Measurements from ENCODE around the gene CAMK2B.

CAMK2B gene

GRCh38 chr7:44268671-44269070 lies 56.7 kb downstream of the CAMK2B start:
- Mint-ChIP-seq H3K27me3 (no peaks in the 10 kb centered on the region), H3K4me3 (no peak overlapping the region), H3K36me3 (no peaks in the 10 kb centered on the region), H3K27ac (no peak overlapping the region), H3K9me3 (ENCODE audit: low read depth) (no peaks in the 10 kb centered on the region), H3K4me1 (ENCODE audit: low read depth) (no peaks in the 10 kb centered on the region)

- Mint-ChIP-seq H3K4me1 (ENCODE audit: low read depth) (no peaks in the 10 kb centered on the region), H3K36me3 (no peaks in the 10 kb centered on the region), H3K9me3 (ENCODE audit: low read depth) (no peaks in the 10 kb centered on the region), H3K27ac (no peak overlapping the region), H3K4me3 (no peak overlapping the region), H3K27me3 (no peaks in the 10 kb centered on the region)
These were observed 57.5 kb downstream of the CAMK2B start for GRCh38 chr7:44267719-44268421.

DNA sequence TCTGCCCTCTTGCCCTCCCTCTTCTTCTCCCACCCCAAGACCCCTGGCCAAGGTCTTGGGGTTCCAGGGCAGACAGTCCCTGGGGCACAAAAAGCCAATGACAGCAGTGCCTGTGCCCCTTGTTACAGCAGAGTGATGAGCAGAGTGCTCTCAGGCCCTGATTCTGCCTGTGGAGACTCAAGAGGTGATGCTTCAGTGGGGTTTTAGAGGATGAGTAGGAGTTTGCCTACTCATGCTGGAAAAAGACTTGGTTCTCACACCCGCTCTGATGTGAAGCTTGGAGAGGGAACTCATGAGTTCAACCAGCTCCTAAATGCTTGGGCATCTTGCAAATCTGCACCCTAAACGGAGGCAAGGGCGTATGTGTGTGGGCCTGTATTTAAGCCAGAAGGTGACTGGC lies 58.2 kb downstream of the CAMK2B start:
- Mint-ChIP-seq H3K4me3 (no peak overlapping the region), H3K27ac (no peak overlapping the region), H3K4me1 (ENCODE audit: low read depth) (no peaks in the 10 kb centered on the region), H3K36me3 (no peaks in the 10 kb centered on the region), H3K9me3 (ENCODE audit: low read depth) (no peaks in the 10 kb centered on the region), H3K27me3 (no peaks in the 10 kb centered on the region)

DNA sequence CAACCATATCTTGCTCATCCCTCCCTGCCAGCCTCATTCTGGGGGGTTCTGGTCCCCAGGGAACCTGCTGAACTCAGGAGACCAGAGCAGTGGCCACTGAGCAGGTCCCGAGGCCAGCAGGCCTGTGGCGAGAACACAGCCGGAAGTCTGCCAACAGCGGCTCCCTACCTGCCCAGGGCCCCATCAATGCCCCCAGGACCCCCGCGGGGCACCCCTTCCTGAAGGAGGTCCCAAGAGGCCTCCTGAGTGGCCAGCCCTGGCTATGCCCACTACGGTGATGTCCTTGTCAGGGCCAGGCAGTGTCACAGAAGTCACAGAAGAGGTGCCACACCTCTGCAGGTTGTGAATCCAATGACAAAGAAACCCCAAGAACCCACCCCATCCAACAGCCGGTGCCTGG lies 58.9 kb downstream of the CAMK2B start:
- Mint-ChIP-seq H3K9me3 (ENCODE audit: low read depth) (no peaks in the 10 kb centered on the region), H3K4me3 (no peak overlapping the region), H3K27me3 (no peaks in the 10 kb centered on the region), H3K27ac (no peak overlapping the region), H3K36me3 (no peaks in the 10 kb centered on the region), H3K4me1 (ENCODE audit: low read depth) (no peaks in the 10 kb centered on the region)

GRCh38 chr7:44265728-44266127 lies 59.7 kb downstream of the CAMK2B start:
- H3K27me3 Mint-ChIP-seq = no peaks in the 10 kb centered on the region
- no peak overlapping the region for H3K4me3 Mint-ChIP-seq
- H3K4me1 Mint-ChIP-seq (ENCODE audit: low read depth) = peaks cover 3% of the 10 kb centered on the region
- no peaks in the 10 kb centered on the region for H3K36me3 Mint-ChIP-seq
- no peak overlapping the region for H3K27ac Mint-ChIP-seq
- H3K9me3 Mint-ChIP-seq (ENCODE audit: low read depth) = no peaks in the 10 kb centered on the region

- Mint-ChIP-seq H3K27ac (no peak overlapping the region), H3K4me3 (no peak overlapping the region), H3K36me3 (no peaks in the 10 kb centered on the region), H3K27me3 (no peaks in the 10 kb centered on the region), H3K9me3 (ENCODE audit: low read depth) (no peaks in the 10 kb centered on the region), H3K4me1 (ENCODE audit: low read depth) (peaks cover 12% of the 10 kb centered on the region)
These were observed 61.0 kb downstream of the CAMK2B start for GRCh38 chr7:44264221-44264931.

GRCh38 chr7:44263326-44264082 lies 61.9 kb downstream of the CAMK2B start:
- peaks cover 17% of the 10 kb centered on the region for H3K4me1 Mint-ChIP-seq (ENCODE audit: low read depth)

GRCh38 chr7:44262031-44262430 lies 63.4 kb downstream of the CAMK2B start:
- Mint-ChIP-seq H3K9me3 (ENCODE audit: low read depth) (no peaks in the 10 kb centered on the region), H3K27ac (no peak overlapping the region), H3K27me3 (no peaks in the 10 kb centered on the region), H3K36me3 (no peaks in the 10 kb centered on the region), H3K4me1 (ENCODE audit: low read depth) (peaks cover 31% of the 10 kb centered on the region), H3K4me3 (no peak overlapping the region)

More at GRCh38 chr7:44263326-44264082, 61.9 kb downstream of the CAMK2B start:
- Mint-ChIP-seq H3K9me3 (ENCODE audit: low read depth) (no peaks in the 10 kb centered on the region), H3K27me3 (no peaks in the 10 kb centered on the region), H3K27ac (no peak overlapping the region), H3K4me3 (no peak overlapping the region), H3K36me3 (no peaks in the 10 kb centered on the region)

DNA sequence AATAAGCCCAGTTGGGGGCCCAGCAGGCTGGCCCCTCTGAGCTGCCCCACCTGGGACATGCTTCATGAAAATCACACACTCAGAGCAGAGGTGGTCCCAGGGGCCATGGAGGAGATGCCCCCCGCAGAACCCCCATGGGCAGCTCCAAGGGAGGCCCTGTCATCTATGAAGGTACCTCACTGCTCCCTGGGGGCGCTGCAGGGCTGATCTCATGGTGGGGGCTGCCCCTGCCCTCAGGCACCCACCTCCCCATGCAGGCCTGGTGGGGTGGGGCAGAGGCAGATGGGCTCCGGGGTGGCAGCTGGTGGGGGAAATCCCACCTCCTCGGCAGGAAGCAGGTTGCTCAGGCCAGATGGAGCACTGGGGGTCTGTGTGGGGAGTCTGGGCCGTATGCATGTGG lies 64.2 kb downstream of the CAMK2B start:
- Mint-ChIP-seq H3K4me3 (no peak overlapping the region), H3K27ac (peak overlapping the region; percentile 50), H3K36me3 (no peaks in the 10 kb centered on the region), H3K27me3 (no peaks in the 10 kb centered on the region), H3K4me1 (ENCODE audit: low read depth) (peaks cover 31% of the 10 kb centered on the region), H3K9me3 (ENCODE audit: low read depth) (no peaks in the 10 kb centered on the region)

DNA sequence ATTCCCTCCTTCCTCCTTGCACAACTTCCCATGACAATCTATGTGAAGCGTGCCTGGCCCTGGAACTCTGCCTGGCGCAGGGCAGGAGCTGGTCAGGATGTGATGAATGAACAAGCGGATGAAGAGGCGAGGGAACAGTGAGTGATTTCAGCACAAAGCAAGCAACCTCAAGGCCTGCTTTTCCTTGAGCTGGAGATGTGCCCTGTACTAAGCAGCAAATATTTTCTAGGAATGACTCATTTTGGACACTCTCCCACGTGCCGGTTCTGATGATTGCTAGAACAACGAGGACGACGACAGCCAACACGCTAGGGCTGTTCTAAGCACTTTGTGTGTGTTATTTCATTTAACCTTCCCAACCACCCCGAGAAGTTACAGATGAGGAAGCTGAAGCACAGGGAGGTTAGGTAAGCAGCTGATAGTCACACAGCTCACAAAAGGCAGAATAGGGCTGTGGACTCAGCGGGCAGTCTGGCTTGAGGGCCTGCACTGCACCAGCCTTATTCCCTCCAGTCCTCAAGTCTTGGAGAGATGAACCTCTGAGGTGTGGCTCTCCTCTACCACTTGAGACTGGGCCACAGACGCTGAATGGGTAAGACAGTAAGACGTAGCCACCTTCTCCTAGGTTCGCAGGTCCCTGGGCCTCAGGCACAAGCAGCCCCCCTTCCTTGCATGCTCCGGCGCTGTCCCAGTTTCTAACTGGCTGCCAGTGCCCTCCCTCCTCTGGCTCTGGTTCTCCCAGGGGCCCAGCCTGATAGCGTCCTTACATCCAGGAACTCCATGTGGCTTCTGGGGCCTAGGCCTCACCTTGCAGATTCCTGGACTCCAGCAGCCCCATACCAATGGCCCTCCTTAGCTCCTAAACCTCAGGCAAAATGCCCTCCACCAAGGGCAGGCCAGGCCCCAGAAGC lies 65.6 kb downstream of the CAMK2B start:
- Mint-ChIP-seq H3K4me3 (peak overlapping the region; percentile 35), H3K4me1 (ENCODE audit: low read depth) (peaks cover 31% of the 10 kb centered on the region), H3K36me3 (no peaks in the 10 kb centered on the region), H3K9me3 (ENCODE audit: low read depth) (no peaks in the 10 kb centered on the region), H3K27ac (peak overlapping the region; percentile 89), H3K27me3 (no peaks in the 10 kb centered on the region)

- Mint-ChIP-seq H3K4me3 (peak overlapping the region; percentile 56), H3K36me3 (no peaks in the 10 kb centered on the region), H3K27me3 (no peaks in the 10 kb centered on the region), H3K4me1 (ENCODE audit: low read depth) (peaks cover 31% of the 10 kb centered on the region), H3K27ac (peak overlapping the region; percentile 94), H3K9me3 (ENCODE audit: low read depth) (no peaks in the 10 kb centered on the region)
These were observed 66.4 kb downstream of the CAMK2B start for GRCh38 chr7:44258865-44259546.

- H3K4me3 Mint-ChIP-seq = peak overlapping the region; percentile 56
- peak overlapping the region; percentile 94 for H3K27ac Mint-ChIP-seq
- peaks cover 31% of the 10 kb centered on the region for H3K4me1 Mint-ChIP-seq (ENCODE audit: low read depth)
- no peaks in the 10 kb centered on the region for H3K27me3 Mint-ChIP-seq
- no peaks in the 10 kb centered on the region for H3K9me3 Mint-ChIP-seq (ENCODE audit: low read depth)
- no peaks in the 10 kb centered on the region for H3K36me3 Mint-ChIP-seq
These were observed 67.0 kb downstream of the CAMK2B start for GRCh38 chr7:44258423-44258760.

GRCh38 chr7:44257618-44258422 lies 67.6 kb downstream of the CAMK2B start:
- peak overlapping the region; percentile 94 for H3K27ac Mint-ChIP-seq

More at GRCh38 chr7:44257618-44258422, 67.6 kb downstream of the CAMK2B start:
- Mint-ChIP-seq H3K27me3 (no peaks in the 10 kb centered on the region), H3K4me3 (peak overlapping the region; percentile 56), H3K36me3 (no peaks in the 10 kb centered on the region), H3K4me1 (ENCODE audit: low read depth) (peaks cover 31% of the 10 kb centered on the region), H3K9me3 (ENCODE audit: low read depth) (no peaks in the 10 kb centered on the region)

Measured in activated naive CD8-positive, alpha-beta T cell (primary cell).